Skeletal muscle tissue (tissue), 4 donors: ENCODE results near the gene SLFNL1. TPM values are rescaled to one million over a fixed set of nuclear protein-coding genes. Genes with fewer than 3 reads are reported as not detected.

Source experiments
- H3K27ac ChIP-seq: one replicate; pipeline ENCODE4 v1.7.0; 2013; ENCODE audit warnings: mild to moderate bottlenecking, low read depth, low read length, inconsistent platforms
- H3K27me3 ChIP-seq, 3 donors: one replicate each; pipeline ENCODE4 v1.7.0; 2013; ENCODE audit warnings: low read length in 3 of 3; ENCODE audit not compliant: control insufficient read depth in 3 of 3, insufficient read depth in 3 of 3
- H3K36me3 ChIP-seq, 3 donors: one replicate each; pipeline ENCODE4 v1.7.0; 2013; ENCODE audit warnings: low read length in 3 of 3; ENCODE audit not compliant: control insufficient read depth in 3 of 3, insufficient read depth in 3 of 3
- H3K4me1 ChIP-seq, 3 donors: one replicate each; pipeline ENCODE4 v1.7.0; 2013; ENCODE audit warnings: low read length in 3 of 3, mild to moderate bottlenecking in 3 of 3; ENCODE audit not compliant: control insufficient read depth in 3 of 3, insufficient read depth in 3 of 3
- H3K4me3 ChIP-seq, 3 donors: one replicate each; pipeline ENCODE4 v1.7.0; 2013; ENCODE audit warnings: low read length in 3 of 3
- H3K9ac ChIP-seq, 3 donors: one replicate each; pipeline ENCODE4 v1.7.0; 2013; ENCODE audit warnings: low read length in 3 of 3, mild to moderate bottlenecking in 3 of 3, moderate library complexity in 2 of 3, low read depth in 1 of 3
- H3K9me3 ChIP-seq, 3 donors: one replicate each; pipeline ENCODE4 v1.7.0; 2013; ENCODE audit warnings: low read length in 3 of 3; ENCODE audit not compliant: control insufficient read depth in 3 of 3
- total RNA-seq: library from RNA; depleted of rRNA; stranded (reverse); fragments of >200 nt; gene quantifications from one replicate; pipeline ENCODE4 v1.2.3, GENCODE V29; 2014
- donor health status: Osteomylitis.

Gene SLFNL1
- total RNA-seq, 1 donor from 2014 or later, result 0.52 TPM

GRCh38 chr1:41038110-41038509 lies 16.6 kb upstream of the SLFNL1 start:
- peaks cover 0 to 3% (median 0%) of the 10 kb centered on the region in 3 donors for H3K4me1 ChIP-seq
- no peak overlapping the region for H3K9ac ChIP-seq
- H3K36me3 ChIP-seq, result peaks cover 7 to 47% (median 33%) of the 10 kb centered on the region in 3 donors
- H3K27ac ChIP-seq, result no peak overlapping the region
- H3K4me3 ChIP-seq, result no peak overlapping the region
- H3K9me3 ChIP-seq, result no peaks in the 10 kb centered on the region
- H3K27me3 ChIP-seq, result no peaks in the 10 kb centered on the region

DNA sequence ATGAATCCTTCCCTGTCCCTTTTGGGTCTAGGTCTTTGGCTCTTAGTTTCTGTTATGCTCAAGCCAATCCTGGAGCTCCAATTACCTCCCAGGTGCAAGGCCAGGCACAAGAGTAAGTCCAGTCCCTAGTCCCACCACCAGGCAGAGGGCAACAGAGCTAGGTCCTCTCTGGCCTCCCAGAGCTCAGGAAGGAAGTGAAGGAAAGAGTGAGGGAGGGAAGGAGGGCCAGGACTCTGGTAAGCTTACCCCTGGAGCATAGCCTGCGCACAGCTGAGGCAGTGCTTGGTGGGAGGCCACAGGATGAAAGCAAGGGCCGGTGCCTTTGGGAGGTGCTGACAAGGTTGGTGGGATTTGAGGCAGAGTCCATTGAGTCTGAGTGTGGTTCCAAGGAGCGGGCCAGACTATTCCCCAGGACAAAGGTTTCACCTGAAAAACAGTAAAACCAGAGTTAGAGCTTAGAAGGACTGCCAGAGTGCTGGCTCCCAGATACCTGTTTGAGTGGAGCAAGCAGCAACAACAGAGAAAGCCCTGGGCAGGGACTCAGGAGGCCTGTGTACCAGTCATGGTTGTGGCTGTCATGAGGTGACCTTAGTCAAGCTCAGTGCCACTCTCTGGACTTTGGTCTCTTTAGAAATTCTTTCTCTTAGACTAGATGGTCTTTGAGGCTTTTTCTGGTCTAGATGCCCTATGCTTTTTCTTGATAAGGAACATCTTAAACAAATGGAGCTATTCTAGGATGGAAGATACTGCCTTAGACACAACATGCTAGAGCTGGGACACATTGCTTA lies 15.8 kb upstream of the SLFNL1 start:
- Histone ChIP-seq H3K36me3 (peaks cover 9 to 51% (median 35%) of the 10 kb centered on the region in 3 donors), H3K27me3 (no peaks in the 10 kb centered on the region), H3K9me3 (no peaks in the 10 kb centered on the region), H3K4me3 (no peak overlapping the region), H3K4me1 (peaks cover 0 to 3% (median 0%) of the 10 kb centered on the region in 3 donors), H3K27ac (no peak overlapping the region), H3K9ac (no peak overlapping the region)

DNA sequence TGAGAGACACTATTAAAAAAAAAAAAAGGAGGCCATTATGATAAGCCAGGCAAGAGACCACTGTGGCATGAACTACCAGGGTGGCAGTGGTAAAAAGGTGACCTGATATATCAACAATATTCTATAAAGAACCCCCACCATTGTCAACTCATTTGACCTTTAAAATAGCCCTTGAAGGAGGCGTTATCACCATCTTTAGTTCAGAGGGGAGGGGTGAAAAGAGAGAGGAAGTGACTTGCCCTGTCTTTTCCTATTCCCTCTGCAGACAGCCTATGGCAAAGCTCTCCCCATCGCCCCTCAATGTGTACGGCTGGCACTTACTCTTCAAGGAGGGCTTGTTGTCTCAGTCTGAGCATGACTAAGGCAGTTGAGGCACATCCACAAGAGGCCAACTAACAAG lies 11.7 kb upstream of the SLFNL1 start:
- Histone ChIP-seq H3K9me3 (no peaks in the 10 kb centered on the region), H3K9ac (no peak overlapping the region), H3K27me3 (no peaks in the 10 kb centered on the region), H3K27ac (no peak overlapping the region), H3K4me1 (no peaks in the 10 kb centered on the region), H3K4me3 (no peak overlapping the region), H3K36me3 (peaks cover 15 to 62% (median 40%) of the 10 kb centered on the region in 3 donors)

- no peaks in the 10 kb centered on the region for H3K4me1 ChIP-seq
- no peaks in the 10 kb centered on the region for H3K27me3 ChIP-seq
- no peak overlapping the region for H3K9ac ChIP-seq
- H3K36me3 ChIP-seq, result peaks cover 19 to 62% (median 43%) of the 10 kb centered on the region in 3 donors
- no peak overlapping the region for H3K27ac ChIP-seq
- H3K4me3 ChIP-seq, result no peak overlapping the region
- H3K9me3 ChIP-seq, result no peaks in the 10 kb centered on the region
Observed at GRCh38 chr1:41032147-41032546, 10.6 kb upstream of the SLFNL1 start.

- H3K4me3 ChIP-seq, result no peak overlapping the region
- no peak overlapping the region for H3K9ac ChIP-seq
- H3K4me1 ChIP-seq, result no peaks in the 10 kb centered on the region
- H3K27ac ChIP-seq, result no peak overlapping the region
- peaks cover 19 to 57% (median 41%) of the 10 kb centered on the region in 3 donors for H3K36me3 ChIP-seq
- no peaks in the 10 kb centered on the region for H3K9me3 ChIP-seq
- no peaks in the 10 kb centered on the region for H3K27me3 ChIP-seq
Observed at GRCh38 chr1:41030872-41031616, 9.5 kb upstream of the SLFNL1 start.

DNA sequence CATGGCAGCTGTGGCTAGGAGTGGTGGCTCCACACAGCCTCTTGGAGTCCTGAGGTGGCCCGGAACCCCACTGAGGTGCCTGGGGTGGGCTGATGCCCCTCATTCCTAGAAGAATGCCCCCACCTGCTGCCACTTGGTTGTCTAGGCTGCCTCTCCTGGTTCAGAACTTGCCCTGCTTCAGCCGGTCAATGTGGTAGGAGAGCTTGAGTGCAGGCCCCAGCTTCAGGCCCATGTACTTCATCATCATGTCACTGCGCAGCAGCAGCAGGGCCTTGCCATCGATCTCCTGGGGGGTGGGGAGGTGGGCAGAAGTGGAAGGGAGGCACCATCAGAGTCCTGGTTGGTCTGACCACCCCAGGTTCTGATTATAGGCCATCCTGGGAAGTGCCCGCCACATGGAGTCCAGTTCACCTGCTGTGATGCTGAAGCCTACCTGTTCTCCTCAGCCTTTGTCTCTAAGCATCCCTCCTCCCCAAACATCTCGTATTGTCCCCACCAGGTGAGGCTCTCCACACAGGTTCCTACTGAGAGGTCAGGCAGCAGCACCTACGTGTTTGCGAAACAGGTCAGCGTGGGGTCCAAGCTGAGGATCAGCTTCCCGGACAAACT lies 6.6 kb upstream of the SLFNL1 start:
- peaks cover 26 to 46% (median 29%) of the 10 kb centered on the region in 3 donors for H3K36me3 ChIP-seq
- H3K4me3 ChIP-seq, result no peak overlapping the region

DNA sequence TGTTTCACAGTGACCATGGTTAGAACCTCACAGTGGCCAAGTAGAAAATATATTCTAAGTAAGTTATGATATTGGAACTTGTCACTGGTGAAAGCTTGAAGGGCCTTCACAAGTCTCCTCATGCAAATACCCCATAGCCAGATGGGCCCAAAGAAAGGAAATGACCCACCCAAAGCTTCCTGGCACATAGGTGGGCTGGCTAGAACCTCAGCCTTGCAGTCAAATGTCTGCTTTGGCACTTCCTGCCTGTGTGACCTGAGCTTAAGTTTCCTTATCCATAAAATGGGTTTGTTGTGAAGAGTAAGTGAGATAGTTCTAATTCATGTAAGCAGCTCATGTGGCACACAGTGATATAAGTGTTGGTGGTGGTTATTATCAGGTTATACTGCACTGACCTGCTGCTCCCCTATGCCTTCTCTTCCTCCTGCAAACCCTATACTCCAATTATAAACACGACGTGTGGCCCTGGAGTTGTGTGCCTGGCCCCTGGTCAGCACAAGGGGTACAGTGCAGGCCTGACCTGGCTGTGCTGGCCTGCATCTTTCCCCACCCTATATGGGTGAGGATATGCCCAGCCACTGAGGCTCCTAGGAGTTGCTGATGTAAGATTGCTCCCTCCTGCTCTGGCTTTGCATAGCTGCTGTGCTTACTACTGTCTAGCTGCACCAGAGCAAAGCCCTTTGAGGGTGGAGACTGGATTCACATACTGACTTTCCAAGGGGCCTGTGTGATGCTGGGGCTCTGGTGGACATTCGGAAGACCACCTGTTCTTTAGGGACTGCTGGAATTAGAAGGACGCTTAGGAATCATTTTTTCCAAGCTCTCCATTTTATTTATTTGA lies 4.7 kb upstream of the SLFNL1 start:
- Histone ChIP-seq H3K27me3 (no peaks in the 10 kb centered on the region), H3K4me1 (peaks cover 0 to 6% (median 4%) of the 10 kb centered on the region in 3 donors), H3K9ac (no peak overlapping the region), H3K9me3 (no peaks in the 10 kb centered on the region), H3K27ac (no peak overlapping the region), H3K36me3 (peaks cover 22 to 34% (median 25%) of the 10 kb centered on the region in 3 donors), H3K4me3 (no peak overlapping the region)

More for the DNA sequence above, 6.6 kb upstream of the SLFNL1 start:
- no peaks in the 10 kb centered on the region for H3K9me3 ChIP-seq
- H3K4me1 ChIP-seq, result no peaks in the 10 kb centered on the region
- no peak overlapping the region for H3K9ac ChIP-seq
- no peaks in the 10 kb centered on the region for H3K27me3 ChIP-seq
- no peak overlapping the region for H3K27ac ChIP-seq

DNA sequence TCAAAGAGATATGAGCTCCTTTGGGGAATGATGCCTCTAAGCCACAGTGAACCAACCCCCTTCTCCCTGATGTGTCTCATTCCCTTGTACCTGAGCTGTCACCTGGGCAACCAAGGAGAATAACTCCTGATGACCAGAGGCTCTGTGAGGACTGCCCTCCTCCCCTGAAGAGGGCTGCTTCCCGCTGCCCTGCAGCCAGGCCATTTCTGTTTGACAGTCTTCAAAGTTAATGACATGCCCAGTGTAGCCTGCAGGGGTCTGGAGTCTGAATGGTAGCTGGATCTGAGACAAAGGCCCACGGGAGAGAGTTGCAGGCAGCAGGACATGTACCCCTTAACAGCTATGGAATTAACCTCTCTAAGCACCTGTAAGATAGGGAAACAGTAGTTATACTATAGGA lies 3.4 kb upstream of the SLFNL1 start:
- H3K27ac ChIP-seq, result no peak overlapping the region
- H3K9ac ChIP-seq, result no peak overlapping the region
- H3K36me3 ChIP-seq, result peaks cover 20 to 25% (median 24%) of the 10 kb centered on the region in 3 donors
- no peaks in the 10 kb centered on the region for H3K9me3 ChIP-seq
- peaks cover 0 to 6% (median 4%) of the 10 kb centered on the region in 3 donors for H3K4me1 ChIP-seq
- no peaks in the 10 kb centered on the region for H3K27me3 ChIP-seq
- no peak overlapping the region for H3K4me3 ChIP-seq

- H3K27ac ChIP-seq, result no peak overlapping the region
- H3K36me3 ChIP-seq, result peaks cover 17 to 20% (median 19%) of the 10 kb centered on the region in 3 donors
- H3K4me1 ChIP-seq, result peaks cover 0 to 6% (median 4%) of the 10 kb centered on the region in 3 donors
Observed at GRCh38 chr1:41023279-41023990, 1.9 kb upstream of the SLFNL1 start.

More at GRCh38 chr1:41023279-41023990, 1.9 kb upstream of the SLFNL1 start:
- Histone ChIP-seq H3K9ac (no peak overlapping the region), H3K4me3 (no peak overlapping the region), H3K9me3 (no peaks in the 10 kb centered on the region), H3K27me3 (no peaks in the 10 kb centered on the region)
